Neural cell (in vitro differentiated cells): ENCODE data around the gene DOCK9. TPM values are rescaled to one million over a fixed set of nuclear protein-coding genes. Genes with fewer than 3 reads are reported as not detected.

Experiments
- H2AFZ ChIP-seq: fragments of 200-600, 300-800 bp; sonication (generic), shearing (Covaris generic); 2 replicates; pipeline ENCODE4 v1.6.0; 2014; ENCODE audit warnings: low read depth, mild to moderate bottlenecking, antibody characterized with exemption, low read length, moderate library complexity
- H3F3A ChIP-seq: fragments of 200-600 bp; shearing (Covaris generic); 2 replicates; pipeline ENCODE4 v1.6.1; 2016; ENCODE audit warnings: mild to moderate bottlenecking, moderate library complexity, mixed read lengths, antibody characterized with exemption, low read length; ENCODE audit not compliant: insufficient read depth, poor library complexity, severe bottlenecking
- H3K27ac ChIP-seq: fragments of 200-600, 300-800 bp; sonication (generic), shearing (Covaris generic); 2 replicates; pipeline ENCODE4 v1.5.1; 2014; ENCODE audit warnings: mild to moderate bottlenecking, low read length, moderate library complexity
- H3K27me3 ChIP-seq: fragments of 300-800, 200-600 bp; sonication (generic), shearing (Covaris generic); 2 replicates; pipeline ENCODE4 v1.6.0; 2014; ENCODE audit warnings: mild to moderate bottlenecking, low read depth, low read length, moderate library complexity; ENCODE audit not compliant: insufficient read depth
- H3K36me3 ChIP-seq: fragments of 300-800, 200-600 bp; sonication (generic), shearing (Covaris generic); 2 replicates; pipeline ENCODE4 v1.5.1; 2014; ENCODE audit warnings: mild to moderate bottlenecking, antibody characterized with exemption, low read length, moderate library complexity; ENCODE audit not compliant: insufficient read depth
- H3K4me2 ChIP-seq: fragments of 300-800, 200-600 bp; sonication (generic), shearing (Covaris generic); 2 replicates; pipeline ENCODE4 v1.6.0; 2014; ENCODE audit warnings: mild to moderate bottlenecking, low read length
- H3K4me3 ChIP-seq: fragments of 300-800, 200-600 bp; sonication (generic), shearing (Covaris generic); 2 replicates; pipeline ENCODE4 v1.5.1; 2014; ENCODE audit warnings: mild to moderate bottlenecking, low read length, moderate library complexity
- H3K79me2 ChIP-seq: fragments of 200-600 bp; shearing (Covaris generic); replicated peaks from 2 replicates; pipeline ENCODE4 v1.6.0; 2014; ENCODE audit warnings: mild to moderate bottlenecking, low read length, moderate library complexity; ENCODE audit not compliant: insufficient read depth
- H3K9ac ChIP-seq: fragments of 300-800, 200-600 bp; sonication (generic), shearing (Covaris generic); 2 replicates; pipeline ENCODE4 v1.6.1; 2016; ENCODE audit warnings: mild to moderate bottlenecking, low read length, mixed read lengths
- H3K9me2 ChIP-seq: fragments of 200-600 bp; shearing (Covaris generic); 2 replicates; pipeline ENCODE4 v1.6.1; 2016; ENCODE audit warnings: mild to moderate bottlenecking, low read length, mixed read lengths; ENCODE audit not compliant: insufficient read depth
- H3K9me3 ChIP-seq: fragments of 200-600, 300-800 bp; sonication (generic), shearing (Covaris generic); 2 replicates; pipeline ENCODE4 v1.6.1; 2016; ENCODE audit warnings: mild to moderate bottlenecking, mixed run types, low read length, moderate library complexity, mixed read lengths
- H4K20me1 ChIP-seq: fragments of 200-600 bp; shearing (Covaris generic); 2 replicates; pipeline ENCODE4 v1.6.1; 2016; ENCODE audit warnings: mild to moderate bottlenecking, mixed run types; ENCODE audit not compliant: insufficient read depth
- CTCF ChIP-seq: fragments of 450-650 bp; IDR thresholded peaks from 2 replicates; pipeline ENCODE4 v1.5.1; 2014; ENCODE audit warnings: antibody characterized with exemption, mild to moderate bottlenecking, moderate library complexity; ENCODE audit not compliant: poor library complexity, severe bottlenecking
- EP300 ChIP-seq: fragments of 450-650 bp; conservative IDR thresholded peaks from 2 replicates; pipeline ENCODE4 v1.6.1; 2014; ENCODE audit warnings: antibody characterized with exemption, mild to moderate bottlenecking, moderate library complexity; ENCODE audit not compliant: poor library complexity, severe bottlenecking
- EZH2 ChIP-seq: fragments of 200-600, 300-800 bp; shearing (Covaris generic), sonication (generic); IDR thresholded peaks from 2 replicates; pipeline ENCODE4 v1.6.1; 2014; ENCODE audit warnings: antibody characterized with exemption, low read length, borderline replicate concordance, mild to moderate bottlenecking; ENCODE audit not compliant: insufficient read depth, poor library complexity, severe bottlenecking
- MXI1 ChIP-seq: fragments of 450-650 bp; conservative IDR thresholded peaks from 2 replicates; pipeline ENCODE4 v1.6.1; 2014; ENCODE audit warnings: antibody characterized with exemption, mild to moderate bottlenecking; ENCODE audit not compliant: poor library complexity, severe bottlenecking
- POLR2AphosphoS5 ChIP-seq: IDR thresholded peaks from 2 replicates; pipeline ENCODE4 v1.6.1; 2012
- RAD21 ChIP-seq: fragments of 450-650 bp; conservative IDR thresholded peaks from 2 replicates; pipeline ENCODE4 v1.6.1; 2014; ENCODE audit warnings: antibody characterized with exemption, mild to moderate bottlenecking, moderate library complexity
- REST ChIP-seq: IDR thresholded peaks from 2 replicates; pipeline ENCODE4 v1.6.1; 2012; ENCODE audit warnings: borderline replicate concordance
- SMC3 ChIP-seq: fragments of 450-650 bp; conservative IDR thresholded peaks from 2 replicates; pipeline ENCODE4 v1.6.1; 2014; ENCODE audit warnings: antibody characterized with exemption, mild to moderate bottlenecking, moderate library complexity; ENCODE audit not compliant: poor library complexity
- TAF1 ChIP-seq: IDR thresholded peaks from 2 replicates; pipeline ENCODE4 v1.6.1; 2012; ENCODE audit warnings: low read depth
- polyA plus RNA-seq: library from polyadenylated mRNA; depleted of rRNA; stranded (reverse); fragments of >200 nt; gene quantifications from 2 replicates; pipeline ENCODE4 v1.2.3, GENCODE V29; 2014

The DOCK9 gene
- polyA plus RNA-seq, 1 donor from 2014 or later, result 11.4 TPM

GRCh38 chr13:98984983-98985382 lies 7.1 kb upstream of the DOCK9 start:
- no peak overlapping the region for H2AFZ ChIP-seq
- H3K9me3 ChIP-seq, result no peaks in the 10 kb centered on the region
- no peak overlapping the region for H3K4me2 ChIP-seq

GRCh38 chr13:98984118-98984517 lies 6.3 kb upstream of the DOCK9 start:
- Histone ChIP-seq H4K20me1 (no peaks in the 10 kb centered on the region), H3K27me3 (no peaks in the 10 kb centered on the region), H3K27ac (no peak overlapping the region), H3K4me3 (no peak overlapping the region), H3F3A (no peaks in the 10 kb centered on the region), H2AFZ (no peak overlapping the region), H3K36me3 (no peaks in the 10 kb centered on the region), H3K9me2 (no peaks in the 10 kb centered on the region), H3K4me2 (no peak overlapping the region), H3K9ac (no peak overlapping the region), H3K79me2 (no peaks in the 10 kb centered on the region), H3K9me3 (no peaks in the 10 kb centered on the region)
- no peak for TF ChIP-seq EP300
- no peak for TF ChIP-seq TAF1
- TF ChIP-seq SMC3, result no peak
- TF ChIP-seq RAD21, result no peak
- TF ChIP-seq REST, result no peak
- no peak for TF ChIP-seq EZH2
- no peak for TF ChIP-seq CTCF
- TF ChIP-seq POLR2AphosphoS5, result no peak
- no peak for TF ChIP-seq MXI1

More at GRCh38 chr13:98984983-98985382, 7.1 kb upstream of the DOCK9 start:
- Histone ChIP-seq H3K4me3 (no peak overlapping the region), H4K20me1 (no peaks in the 10 kb centered on the region), H3K9me2 (no peaks in the 10 kb centered on the region), H3K79me2 (no peaks in the 10 kb centered on the region), H3F3A (no peaks in the 10 kb centered on the region), H3K27ac (no peak overlapping the region), H3K36me3 (no peaks in the 10 kb centered on the region), H3K27me3 (no peaks in the 10 kb centered on the region), H3K9ac (no peak overlapping the region)
- no peak for TF ChIP-seq REST
- no peak for TF ChIP-seq SMC3
